HG03280 (cell line): Measurements from ENCODE around the gene LRRC46.
A peak's percentile ranks its signal among the peaks of the same experiment; 100 is the strongest.

Experiments used
- ATAC-seq: cut with Tn5 transposase; IDR thresholded peaks from one replicate; pipeline ENCODE4 v1.9.1; 2021; ENCODE audit warnings: mild to moderate bottlenecking, moderate library complexity; ENCODE audit not compliant: unreplicated experiment

Gene LRRC46

DNA sequence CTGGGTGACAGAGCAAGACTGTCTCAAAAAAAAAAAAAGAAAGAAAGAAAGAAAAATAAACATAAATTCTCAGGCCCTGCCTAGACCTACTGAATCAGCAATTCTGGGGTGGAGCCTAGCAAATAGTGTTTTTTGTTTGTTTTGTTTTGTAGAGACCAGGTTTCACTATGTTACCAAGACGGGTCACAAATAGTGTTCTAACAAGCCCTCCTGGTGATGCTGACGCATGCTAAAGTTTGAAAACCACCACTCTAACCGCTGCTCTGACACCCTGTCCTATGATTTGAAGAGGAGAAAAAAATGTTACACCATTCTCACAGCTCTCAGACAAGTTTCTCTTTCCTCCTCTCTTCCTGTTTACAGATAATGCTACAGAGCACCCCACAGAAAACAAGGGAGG is 1.6 kb upstream of the LRRC46 start:
- ATAC-seq: no peak

DNA sequence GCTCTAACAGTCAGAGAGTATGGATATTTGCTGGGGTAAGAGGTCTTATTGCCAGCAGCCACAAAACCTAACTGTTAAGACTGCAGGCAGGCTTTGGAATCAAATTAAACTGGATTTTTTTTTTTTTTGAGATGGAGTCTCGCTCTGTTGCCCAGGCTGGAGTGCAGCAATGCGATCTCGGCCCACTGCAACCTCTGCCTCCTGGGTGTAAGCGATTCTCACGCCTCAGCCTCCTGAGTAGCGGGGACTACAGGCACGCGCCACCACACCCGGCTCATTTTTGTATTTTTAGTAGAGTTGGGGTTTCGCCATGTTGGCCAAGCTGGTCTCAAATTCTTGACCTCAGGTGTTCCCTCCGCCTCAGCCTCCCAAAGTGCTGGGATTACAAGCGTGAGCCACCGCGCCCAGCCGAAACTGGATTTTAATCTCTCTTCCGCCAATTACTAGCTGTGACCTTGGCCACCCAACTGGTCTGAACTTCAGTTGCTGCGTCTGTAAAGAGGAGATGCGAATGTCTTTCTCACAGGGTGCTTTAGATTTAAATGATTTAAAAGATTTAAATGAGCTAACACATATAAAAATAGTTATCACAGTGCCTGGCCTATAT is 971 bp upstream of the LRRC46 start:
- ATAC-seq: no peak

DNA sequence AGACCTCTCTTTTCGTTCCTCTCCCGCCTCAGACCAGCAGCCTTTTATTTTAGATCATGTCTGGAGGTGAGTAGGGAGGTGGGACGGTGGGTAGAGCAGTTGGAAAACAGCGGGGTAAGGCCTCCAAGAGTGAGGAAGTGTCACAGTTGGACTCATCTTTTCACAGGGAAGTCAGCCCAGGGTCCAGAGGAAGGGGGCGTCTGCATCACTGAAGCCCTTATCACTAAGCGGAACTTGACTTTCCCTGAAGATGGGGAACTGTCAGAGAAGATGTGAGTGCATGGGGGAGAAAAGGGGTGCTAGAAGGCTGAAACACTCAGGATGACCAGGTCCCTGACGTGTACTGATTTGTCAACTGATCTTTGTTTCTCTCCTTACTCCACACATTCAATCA is 461 bp downstream of the LRRC46 start:
- ATAC-seq: no peak

DNA sequence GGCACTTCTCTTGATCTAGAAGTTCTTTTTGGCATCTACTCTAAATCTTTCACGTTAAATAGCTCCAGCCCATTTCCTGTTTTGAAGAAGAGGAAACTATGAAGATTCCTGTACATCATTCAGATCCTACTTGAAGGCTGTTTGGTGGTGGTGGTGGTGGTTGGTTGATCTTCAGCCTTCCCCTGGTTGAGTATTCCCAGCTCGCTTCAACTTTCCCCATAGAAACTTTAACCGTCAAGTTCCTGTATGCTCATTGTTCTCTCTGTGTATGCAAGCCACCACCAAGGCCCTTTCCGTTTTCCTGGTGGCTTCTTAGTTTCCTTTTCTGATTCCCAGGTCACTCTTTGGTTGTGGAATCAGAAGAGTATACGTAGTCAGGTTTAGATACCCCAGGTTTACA is 3.3 kb downstream of the LRRC46 start:
- no peak for ATAC-seq

DNA sequence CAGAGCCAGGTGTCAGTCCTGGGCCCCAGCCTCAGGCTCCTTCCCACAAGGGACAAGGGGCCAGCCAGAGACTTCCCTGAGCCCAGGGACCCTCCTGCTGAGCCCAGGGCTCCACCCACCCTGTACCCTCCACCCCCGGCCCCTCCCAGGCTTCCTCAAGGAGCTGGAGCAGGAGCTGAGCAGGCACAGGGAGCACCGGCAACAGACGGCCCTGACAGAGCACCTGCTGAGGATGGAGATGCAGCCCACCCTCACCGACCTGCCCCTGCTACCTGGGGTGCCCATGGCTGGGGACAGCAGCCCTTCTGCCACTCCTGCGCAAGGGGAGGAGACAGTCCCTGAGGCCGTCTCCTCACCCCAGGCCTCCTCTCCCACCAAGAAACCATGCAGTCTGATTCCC is 5.1 kb downstream of the LRRC46 start:
- no peak for ATAC-seq

DNA sequence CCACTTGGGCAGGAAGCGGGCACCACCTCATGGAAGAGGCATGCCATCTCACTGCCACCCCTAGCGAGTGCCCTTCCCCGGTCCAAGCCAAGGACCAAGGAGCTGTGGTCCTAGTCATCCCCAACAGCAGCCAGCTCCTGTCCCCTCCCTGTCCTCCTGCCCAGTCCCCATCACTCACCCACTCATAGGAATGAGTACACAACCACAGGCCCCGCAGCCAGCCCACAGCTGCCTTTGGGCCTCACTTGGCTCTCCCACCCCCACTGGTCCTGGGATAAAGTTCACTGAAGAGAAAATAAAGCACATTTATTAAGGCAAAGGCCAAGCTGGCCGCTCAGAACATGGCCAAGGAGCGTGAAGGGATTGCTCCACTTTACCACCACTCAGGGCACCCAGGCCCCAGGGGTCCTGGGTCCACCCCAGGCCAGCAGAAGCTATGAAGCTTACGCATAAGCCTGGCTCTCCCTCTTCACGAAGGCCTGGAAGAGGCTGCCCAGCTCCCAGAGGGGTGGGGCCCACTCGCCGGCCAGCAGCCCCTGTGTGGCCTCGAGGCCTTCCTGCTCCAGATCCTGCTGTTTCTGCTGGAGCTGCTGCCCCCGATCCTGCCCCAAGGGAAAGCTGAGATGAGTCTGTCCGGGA is 6.0 kb downstream of the LRRC46 start:
- ATAC-seq: no peak

DNA sequence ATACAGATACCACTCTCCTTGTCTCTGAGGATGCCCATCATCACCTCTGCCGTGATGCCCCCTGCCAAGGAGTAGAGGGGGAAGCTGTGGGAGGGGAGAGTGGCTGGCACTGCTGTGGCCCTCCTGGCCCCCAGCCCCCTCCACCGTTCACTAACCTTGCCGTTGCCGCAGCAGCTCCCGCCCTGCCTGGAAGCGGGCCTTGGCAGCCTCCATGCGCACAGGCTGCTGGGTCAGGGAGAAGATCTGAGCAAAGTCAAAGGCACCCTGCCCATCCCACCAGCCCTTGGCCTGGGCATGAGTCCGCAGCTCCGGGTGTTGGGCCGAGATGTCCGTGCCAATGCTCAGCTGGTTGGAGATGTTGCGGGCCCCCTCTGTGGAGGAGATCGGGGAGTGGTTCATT is 7.2 kb downstream of the LRRC46 start:
- no peak for ATAC-seq

DNA sequence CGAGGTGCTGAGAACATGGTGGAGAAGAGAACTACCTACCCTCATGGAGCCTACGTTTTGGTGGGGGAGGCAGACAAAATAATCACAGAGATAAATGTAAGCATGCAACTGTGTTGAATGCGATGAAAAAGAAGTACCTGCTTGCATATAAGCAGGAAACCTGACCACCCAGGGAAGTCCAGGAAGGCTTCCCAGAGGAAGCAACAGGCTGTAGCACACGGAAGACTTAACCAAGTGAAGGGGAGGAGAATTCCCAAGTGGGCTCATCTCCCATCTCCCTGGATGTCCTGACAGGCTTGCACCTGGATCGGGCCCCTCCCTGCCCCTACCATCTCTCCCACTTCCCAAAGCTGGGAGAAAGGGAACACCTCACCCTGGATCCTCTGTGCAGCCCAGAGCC is 7.6 kb downstream of the LRRC46 start:
- ATAC-seq: no peak

DNA sequence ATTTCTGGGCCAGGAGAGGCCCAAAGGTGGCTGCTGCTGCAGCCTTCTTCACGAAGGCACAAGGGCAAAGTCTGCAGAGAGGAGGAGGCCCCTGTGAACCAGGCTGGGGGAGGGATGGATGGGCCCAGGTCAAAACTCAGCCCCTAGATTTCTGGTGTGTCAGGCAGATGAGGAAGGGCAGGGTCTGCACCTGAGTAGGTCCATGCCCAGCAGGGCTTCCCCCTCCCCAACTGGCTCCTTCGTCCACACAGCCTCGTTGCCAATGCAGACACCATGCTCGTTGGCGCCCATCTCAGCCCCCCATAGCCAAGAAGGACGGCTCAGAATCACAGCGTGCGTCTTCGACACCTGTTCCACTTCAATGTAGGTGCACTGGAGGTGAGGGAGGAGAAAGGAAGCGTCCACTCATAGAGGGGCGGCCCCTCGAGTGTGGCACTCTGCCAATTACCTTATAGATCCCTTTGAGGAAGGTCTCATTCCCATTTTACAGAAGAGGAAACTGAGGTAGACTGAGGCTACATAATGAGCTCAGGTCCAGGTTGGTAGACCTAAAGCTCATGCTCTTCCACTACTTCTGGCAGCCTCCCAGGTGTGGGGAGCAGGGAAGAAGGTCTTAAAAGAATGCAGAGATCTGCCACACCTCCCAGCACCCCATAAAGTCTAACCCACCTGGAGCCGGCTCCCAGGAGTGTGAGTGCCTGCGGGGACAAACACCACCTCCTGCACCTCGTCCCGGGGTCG is 8.7 kb downstream of the LRRC46 start:
- ATAC-seq: no peak

DNA sequence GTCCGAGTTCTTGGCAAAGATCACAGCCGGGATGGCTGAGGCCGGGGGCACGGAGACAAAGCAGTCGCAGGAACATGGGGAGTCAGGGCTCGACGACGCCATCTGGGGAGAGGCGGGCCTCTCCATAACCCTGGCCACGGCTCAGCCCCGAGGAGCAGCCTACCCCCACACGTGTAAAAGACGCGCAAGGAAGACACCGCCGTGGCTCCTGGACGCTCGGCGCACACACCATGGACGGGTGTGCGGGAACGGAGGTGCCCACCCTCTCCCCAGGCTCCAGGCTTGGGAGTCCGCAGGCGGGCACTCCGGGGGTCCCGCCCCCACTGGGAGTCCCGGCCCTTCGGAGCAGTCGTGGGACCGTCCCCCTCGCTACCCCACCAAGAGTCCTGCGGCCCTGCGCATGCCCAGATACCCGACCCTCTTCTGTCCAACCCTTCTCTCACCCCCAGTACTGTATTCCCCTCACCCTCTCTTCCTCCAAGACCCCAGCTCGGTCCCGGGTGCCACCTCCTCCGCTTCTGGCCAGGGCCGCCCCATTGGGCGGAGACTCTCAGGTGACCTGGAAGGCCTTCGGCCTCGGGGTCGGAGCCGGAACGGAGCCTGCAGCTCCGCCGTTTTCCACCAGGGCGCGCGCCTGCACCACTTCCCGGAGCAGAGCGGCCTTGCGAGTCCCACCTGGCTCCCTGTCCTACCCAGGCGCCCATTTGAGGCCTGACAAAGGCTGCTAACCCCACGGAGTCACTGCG is 9.4 kb downstream of the LRRC46 start, which contains the start of gene SCRN2:
SCRN2 (minus strand) TSS at position 532 of the 746 bp plus-strand sequence; CDS start at position 102, 430 bp downstream.
- ATAC-seq: peak; percentile 79

DNA sequence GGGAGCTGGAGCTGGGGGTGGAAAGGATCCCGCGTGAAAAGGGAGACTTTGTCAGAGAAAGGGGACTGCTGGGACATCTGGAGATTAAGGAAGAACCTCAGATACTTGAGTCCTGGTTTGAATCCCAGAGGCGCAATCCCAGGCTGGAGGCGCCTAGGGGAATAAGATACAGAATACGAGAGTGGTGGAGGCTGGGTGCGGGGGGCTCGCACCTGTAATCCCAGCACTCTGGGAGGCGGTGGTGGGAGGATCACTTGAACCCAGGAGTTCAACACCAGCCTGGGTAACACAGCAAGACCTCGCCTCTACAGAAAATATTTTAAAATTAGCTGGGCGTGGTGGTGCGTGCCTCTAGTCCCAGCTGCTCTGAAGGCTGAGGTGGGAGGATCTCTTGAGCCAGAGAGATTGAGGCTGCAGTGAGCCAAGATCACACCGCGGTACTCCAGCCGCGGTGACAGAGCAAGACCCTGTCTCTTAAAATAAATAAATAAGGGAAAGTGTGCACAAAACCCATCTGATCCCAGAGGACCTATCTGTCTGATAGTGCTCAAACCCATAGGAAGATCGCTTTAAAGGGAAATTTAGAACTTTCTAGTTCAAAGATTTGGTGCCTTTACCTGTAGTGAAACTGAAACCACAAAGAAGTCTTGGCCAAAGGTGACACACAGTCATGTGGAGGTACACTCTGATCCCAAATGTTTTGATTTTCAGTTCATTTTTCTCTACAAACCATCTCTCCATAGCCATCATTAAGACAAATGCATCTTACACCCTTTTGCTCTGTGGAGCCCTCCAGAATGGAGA is 10.2 kb downstream of the LRRC46 start:
- no peak for ATAC-seq

DNA sequence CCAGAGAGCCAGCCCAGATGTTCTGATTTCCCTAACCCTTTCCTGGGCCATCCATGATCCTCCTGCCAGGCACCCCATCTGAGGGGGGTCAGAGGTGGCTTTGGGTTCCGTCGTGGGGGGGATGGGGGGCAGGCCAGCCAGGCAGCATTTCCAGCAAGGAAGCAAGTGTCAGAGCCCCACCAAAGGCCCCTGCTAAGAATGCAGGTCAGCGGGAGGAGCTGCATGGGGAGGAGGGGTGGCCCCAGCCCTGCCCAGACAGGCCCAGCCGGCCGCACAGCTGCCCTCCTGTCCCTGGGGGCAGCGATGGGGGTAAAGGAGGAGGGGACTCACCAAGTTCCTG is 11.9 kb downstream of the LRRC46 start:
- ATAC-seq: no peak

DNA sequence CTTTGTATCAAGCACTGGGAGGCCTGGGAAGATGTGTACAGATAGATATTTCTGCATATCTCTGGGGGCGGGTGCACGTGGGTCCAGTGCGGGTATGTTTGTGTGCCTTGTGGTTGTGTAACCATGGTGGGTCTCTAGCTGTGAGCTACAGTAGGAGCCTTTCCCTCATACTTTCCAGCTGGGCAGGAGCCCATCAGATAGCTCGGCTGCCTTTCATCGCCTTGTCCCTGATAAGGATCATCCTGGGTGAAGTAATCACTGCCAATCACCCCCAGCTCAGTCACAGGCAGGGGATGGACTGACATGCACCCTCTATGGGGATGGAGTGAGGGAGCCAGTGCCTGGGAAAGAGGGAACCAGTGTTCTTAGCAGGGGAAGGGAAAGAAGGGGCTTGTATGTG is 12.8 kb downstream of the LRRC46 start:
- no peak for ATAC-seq

DNA sequence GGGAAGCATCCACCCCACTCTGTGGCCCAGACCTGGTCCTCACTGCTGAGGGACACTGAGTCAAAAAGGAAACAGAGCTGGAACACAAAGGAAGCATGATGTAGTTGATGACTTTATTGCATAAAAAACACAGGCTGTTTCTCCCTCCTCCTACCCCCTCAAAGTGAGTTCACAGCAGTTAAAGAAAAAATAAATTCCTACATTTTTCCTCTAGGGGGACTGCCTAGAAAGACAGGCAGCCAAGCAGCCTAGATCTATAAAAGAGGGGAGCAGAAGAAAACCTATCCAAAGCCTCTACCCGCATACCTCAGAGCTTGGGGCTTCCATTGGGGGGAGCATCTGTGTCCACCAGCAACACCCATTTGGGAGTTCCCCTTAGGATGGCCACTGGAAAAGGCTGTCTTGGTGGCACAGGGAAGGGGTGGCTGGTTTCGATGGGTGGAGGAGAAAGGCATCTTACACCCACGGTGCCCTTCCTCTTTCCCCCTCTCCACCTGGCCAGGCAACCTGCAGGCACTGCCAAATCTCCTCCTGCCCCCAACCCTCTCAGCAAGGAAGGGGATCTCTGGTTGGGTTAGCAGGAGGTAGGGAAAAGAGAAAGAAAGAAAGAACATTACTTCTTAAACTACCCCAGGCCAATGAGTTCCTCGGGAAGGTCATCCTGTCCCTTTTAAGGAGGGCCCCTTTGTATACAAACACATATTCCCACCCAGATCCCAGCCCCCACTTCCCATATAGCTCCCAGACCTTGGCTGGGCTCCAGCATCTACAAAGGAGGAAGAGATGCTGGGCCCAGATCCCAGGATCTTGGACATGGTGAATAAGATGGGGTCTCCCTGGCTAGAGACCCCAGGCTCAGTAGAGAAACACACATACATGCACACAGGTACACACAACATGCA is 13.6 kb downstream of the LRRC46 start:
- ATAC-seq: no peak

DNA sequence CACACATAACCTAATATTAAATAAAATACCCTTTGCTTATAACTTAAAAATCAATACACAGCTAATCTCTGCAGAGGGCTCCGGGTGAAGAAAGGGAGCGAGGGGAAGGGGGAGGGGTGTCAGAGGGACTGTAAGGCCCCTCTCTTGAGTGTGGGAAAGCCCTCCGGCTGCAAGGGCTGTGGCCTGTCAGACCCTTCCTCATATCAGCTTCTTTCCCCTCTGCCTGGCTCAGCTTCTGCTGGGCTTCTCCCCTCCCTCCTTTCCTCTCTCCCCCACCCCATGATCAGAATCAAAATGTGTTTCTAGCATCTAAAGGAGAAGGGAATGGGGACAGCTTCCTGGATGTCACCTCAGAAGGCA is 14.2 kb downstream of the LRRC46 start:
- no peak for ATAC-seq

DNA sequence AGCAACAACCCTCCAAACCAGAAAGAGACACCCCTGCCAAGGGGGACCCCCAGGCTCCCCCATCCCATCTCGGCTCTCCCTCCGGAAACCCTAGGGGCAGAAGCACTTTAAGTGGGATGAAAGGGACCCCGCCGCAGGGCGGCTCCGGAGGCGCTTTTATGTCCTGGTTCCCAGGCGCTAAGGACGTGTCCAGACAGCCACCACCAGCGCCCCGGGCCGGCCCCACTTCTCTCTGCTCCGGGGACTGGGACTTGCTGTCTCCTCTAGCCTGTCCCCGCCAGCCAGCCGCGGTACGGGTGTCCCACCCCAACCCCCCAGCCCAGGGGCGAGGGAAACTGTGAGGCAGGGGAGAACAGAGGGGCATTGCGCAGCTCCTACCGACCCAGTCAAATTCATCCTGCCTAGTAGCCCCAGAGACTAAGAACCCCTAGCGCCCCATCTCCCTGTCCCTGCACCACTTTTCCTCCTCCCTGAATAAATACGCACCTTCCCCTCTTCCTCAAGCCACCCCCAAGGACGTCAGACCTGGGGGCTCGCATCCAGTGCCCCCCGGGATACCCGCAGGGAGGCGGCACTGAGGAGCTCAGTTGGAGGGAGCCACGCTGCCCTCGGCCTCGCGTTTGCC is 15.4 kb downstream of the LRRC46 start:
- ATAC-seq: no peak

DNA sequence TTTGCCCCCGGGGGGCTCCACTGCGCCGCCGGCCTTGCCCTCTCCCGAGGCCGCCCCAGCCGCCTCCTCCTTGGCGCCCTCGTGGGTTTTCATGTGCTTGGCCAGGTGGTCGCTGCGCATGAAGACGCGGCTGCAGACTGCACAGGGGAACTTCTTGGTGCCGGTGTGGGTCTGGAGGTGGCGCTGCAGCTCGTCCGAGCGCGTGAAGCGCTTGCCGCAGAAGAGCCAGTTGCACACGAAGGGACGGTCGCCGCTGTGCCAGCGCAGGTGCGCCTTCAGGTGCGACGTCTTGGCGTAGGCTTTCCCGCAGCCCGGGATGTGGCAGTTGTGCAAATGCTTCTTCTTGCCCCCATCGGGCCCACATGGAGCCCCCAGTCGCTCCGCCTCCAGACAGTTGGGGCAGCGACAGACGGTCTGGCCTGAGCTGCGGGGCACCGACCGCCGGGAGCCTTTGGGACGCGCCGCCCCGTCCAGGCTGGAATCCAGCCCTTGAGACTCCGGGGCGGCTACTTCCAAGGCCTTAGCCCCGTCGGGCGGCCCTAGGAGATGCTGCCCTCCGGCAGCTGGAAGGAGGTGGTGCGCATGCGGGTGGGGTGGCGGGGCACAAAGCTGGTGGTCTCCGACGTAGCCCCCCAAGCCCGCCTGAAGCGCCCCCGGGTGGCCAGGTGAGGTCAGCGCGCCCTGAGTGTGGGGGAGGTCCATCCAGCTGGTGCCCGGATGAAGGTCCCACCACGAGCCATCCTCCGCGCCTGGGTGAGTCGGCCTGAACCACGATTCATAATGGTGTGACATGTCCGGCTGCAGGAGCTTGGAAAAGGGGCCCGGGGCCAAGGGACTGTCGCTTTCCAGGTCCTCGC is 16.1 kb downstream of the LRRC46 start:
- no peak for ATAC-seq

DNA sequence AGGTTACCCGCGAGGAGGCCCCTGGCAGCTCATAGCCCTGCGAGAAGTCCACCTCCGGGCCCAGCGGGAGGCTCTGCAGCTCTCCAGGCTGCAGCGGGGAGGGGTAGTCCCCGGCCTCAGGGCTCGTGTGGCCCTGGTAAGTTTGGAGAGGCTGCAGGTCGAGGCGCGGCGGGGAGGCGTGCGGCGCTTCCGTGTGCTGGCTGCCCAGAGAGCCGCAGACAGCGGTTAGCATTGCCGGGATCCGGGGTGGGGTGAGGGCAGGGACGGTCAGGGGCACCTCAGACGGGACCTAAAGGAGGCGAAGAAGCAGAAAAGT is 16.7 kb downstream of the LRRC46 start:
- no peak for ATAC-seq

DNA sequence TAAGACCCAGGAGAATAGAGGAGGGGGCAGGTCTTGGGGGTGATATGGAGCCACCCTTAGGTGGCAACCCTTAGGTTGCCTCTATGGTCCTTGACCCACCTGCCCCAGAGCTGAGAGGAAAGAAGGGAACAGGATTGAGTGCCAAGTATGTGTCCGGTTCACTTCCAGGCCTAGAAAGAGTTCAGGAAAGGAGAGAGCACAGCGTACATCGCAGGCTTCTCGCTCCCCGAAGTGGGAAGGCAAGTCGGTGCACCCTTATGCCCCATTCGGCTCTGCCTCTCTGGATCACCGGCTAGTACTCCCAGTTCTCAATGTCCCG is 18.9 kb downstream of the LRRC46 start:
- no peak for ATAC-seq
